Measurements from ENCODE around the gene TNS4.

TNS4 gene

GRCh38 chr17:40495140-40495539, 6.3 kb downstream of the TNS4 start:
- Histone ChIP-seq H3K27me3 (ENCODE audit: control insufficient read depth, insufficient read depth, low read length) (no peaks in the 10 kb centered on the region), H3K9ac (ENCODE audit: low read length) (no peak overlapping the region), H3K36me3 (ENCODE audit: control insufficient read depth, insufficient read depth, low read length) (no peaks in the 10 kb centered on the region), H3K4me3 (ENCODE audit: low read length) (no peak overlapping the region), H3K4me1 (ENCODE audit: control insufficient read depth, insufficient read depth, low read length) (peaks cover 28% of the 10 kb centered on the region), H3K9me3 (ENCODE audit: control insufficient read depth, low read length) (no peaks in the 10 kb centered on the region)

GRCh38 chr17:40493697-40494096, 7.7 kb downstream of the TNS4 start:
- H3K9me3 ChIP-seq (ENCODE audit: control insufficient read depth, low read length): no peaks in the 10 kb centered on the region
- no peak overlapping the region for H3K4me3 ChIP-seq (ENCODE audit: low read length)
- no peak overlapping the region for H3K9ac ChIP-seq (ENCODE audit: low read length)
- H3K36me3 ChIP-seq (ENCODE audit: control insufficient read depth, insufficient read depth, low read length): no peaks in the 10 kb centered on the region
- H3K4me1 ChIP-seq (ENCODE audit: control insufficient read depth, insufficient read depth, low read length): peaks cover 17% of the 10 kb centered on the region
- no peaks in the 10 kb centered on the region for H3K27me3 ChIP-seq (ENCODE audit: control insufficient read depth, insufficient read depth, low read length)

DNA sequence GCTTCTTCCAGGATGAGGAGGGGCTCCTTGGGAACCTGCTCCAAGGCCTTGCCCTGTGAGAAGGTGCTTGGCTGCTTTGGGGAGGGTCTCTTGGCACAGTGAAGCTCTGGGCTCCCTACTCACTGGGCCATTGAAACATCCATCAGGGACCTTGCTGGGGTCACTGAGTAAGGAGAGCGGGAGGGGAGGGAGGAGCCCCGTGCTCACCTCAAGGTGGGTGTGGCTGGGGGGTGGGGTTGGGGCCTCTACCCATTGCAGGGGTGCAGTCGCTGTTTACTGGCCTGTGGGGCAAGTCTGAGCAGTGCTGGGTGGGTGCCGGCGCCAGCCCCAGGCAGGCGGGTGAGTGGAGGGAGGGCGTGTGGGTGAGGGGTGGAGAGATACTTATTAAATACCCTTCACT, 9.9 kb downstream of the TNS4 start:
- H3K9me3 ChIP-seq (ENCODE audit: control insufficient read depth, low read length): no peaks in the 10 kb centered on the region
- H3K36me3 ChIP-seq (ENCODE audit: control insufficient read depth, insufficient read depth, low read length): no peaks in the 10 kb centered on the region
- H3K27me3 ChIP-seq (ENCODE audit: control insufficient read depth, insufficient read depth, low read length): no peaks in the 10 kb centered on the region
- peaks cover 5% of the 10 kb centered on the region for H3K4me1 ChIP-seq (ENCODE audit: control insufficient read depth, insufficient read depth, low read length)
- H3K9ac ChIP-seq (ENCODE audit: low read length): no peak overlapping the region
- no peak overlapping the region for H3K4me3 ChIP-seq (ENCODE audit: low read length)

DNA sequence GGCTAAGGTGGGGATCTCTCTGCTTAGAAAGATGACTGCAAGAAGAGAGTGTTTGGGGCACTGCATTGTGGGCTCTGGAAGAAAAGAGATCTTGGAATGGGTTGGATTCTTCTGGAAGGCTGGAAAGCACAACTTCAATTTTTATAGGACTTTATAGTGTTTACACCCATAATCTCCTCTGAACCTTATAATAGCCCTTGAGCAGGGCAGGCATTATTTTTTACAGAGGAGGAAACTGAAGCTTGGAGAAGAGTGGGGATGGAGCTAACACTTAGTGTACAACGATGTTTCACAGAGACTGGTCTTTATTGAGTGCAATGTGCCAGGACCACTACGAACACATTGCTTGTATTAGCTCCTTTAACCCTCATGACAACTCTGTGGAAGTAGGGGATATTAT, 10.4 kb downstream of the TNS4 start:
- Histone ChIP-seq H3K4me3 (ENCODE audit: low read length) (no peak overlapping the region), H3K4me1 (ENCODE audit: control insufficient read depth, insufficient read depth, low read length) (peaks cover 5% of the 10 kb centered on the region), H3K9me3 (ENCODE audit: control insufficient read depth, low read length) (no peaks in the 10 kb centered on the region), H3K9ac (ENCODE audit: low read length) (no peak overlapping the region), H3K36me3 (ENCODE audit: control insufficient read depth, insufficient read depth, low read length) (no peaks in the 10 kb centered on the region), H3K27me3 (ENCODE audit: control insufficient read depth, insufficient read depth, low read length) (no peaks in the 10 kb centered on the region)

DNA sequence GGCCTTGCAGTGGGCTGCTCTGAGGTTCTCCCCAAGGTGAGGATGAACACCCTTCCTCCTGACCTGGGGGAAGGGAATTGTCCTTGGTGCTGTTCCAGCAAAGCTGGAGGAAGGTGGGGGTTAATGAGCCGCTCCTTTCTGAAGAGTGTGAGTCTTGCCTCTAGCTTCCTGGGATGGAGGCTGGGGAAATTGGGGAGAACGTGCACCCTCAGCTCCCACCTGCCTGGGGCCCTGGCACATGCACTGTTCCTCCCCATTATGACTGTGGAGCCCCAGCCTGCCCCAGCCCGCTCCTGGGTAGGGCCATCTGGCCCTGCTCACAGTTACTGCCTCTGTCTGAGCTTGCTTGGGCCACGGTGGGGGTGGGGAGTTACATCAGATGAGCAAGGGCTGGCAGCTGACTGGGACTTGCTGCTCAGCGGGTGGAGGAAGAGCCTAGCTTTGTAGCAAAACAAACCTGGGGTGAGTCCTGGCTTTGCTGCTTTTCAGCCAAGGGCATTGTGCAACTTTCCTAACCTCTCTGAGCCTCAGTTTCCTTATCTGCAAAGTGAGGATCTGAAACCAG, 11.1 kb downstream of the TNS4 start:
- peaks cover 5% of the 10 kb centered on the region for H3K4me1 ChIP-seq (ENCODE audit: control insufficient read depth, insufficient read depth, low read length)
- no peak overlapping the region for H3K9ac ChIP-seq (ENCODE audit: low read length)

DNA sequence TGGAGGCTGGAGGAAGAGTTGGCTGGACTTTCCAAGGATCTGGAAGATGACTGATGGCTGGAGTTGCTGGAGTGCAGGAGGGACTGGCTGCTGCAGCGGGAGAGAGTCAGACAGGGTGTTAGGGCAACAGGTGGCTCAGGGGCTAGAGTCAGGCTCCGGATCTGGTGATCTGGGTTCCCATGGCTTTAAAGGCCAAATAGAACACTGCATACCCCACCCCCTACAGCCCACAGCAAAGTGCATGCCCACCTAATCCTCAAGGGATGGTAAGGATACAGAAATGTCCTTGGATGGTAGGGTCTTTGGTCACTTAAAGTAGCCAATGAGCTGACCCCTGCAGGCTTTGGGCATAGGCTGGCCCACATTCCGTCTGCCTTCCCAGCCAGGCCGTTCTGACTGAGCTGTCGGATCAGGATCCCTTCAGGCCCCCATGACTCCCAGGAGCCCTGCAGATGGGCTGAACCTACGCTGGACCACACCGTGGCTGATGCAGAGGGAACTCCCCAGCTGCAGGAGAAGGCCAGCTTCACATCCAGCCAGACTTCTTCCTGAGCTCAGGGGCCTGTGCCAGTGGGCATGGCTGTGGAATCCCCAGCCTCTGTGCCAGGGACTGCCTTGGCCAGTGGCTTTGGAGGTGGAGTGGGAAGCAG, 13.9 kb downstream of the TNS4 start:
- Histone ChIP-seq H3K4me1 (ENCODE audit: control insufficient read depth, insufficient read depth, low read length) (peaks cover 5% of the 10 kb centered on the region), H3K4me3 (ENCODE audit: low read length) (no peak overlapping the region), H3K36me3 (ENCODE audit: control insufficient read depth, insufficient read depth, low read length) (no peaks in the 10 kb centered on the region), H3K27me3 (ENCODE audit: control insufficient read depth, insufficient read depth, low read length) (no peaks in the 10 kb centered on the region), H3K9me3 (ENCODE audit: control insufficient read depth, low read length) (no peaks in the 10 kb centered on the region), H3K9ac (ENCODE audit: low read length) (no peak overlapping the region)

More for the DNA sequence above, 11.1 kb downstream of the TNS4 start:
- no peak overlapping the region for H3K4me3 ChIP-seq (ENCODE audit: low read length)
- no peaks in the 10 kb centered on the region for H3K27me3 ChIP-seq (ENCODE audit: control insufficient read depth, insufficient read depth, low read length)
- no peaks in the 10 kb centered on the region for H3K36me3 ChIP-seq (ENCODE audit: control insufficient read depth, insufficient read depth, low read length)
- H3K9me3 ChIP-seq (ENCODE audit: control insufficient read depth, low read length): no peaks in the 10 kb centered on the region

DNA sequence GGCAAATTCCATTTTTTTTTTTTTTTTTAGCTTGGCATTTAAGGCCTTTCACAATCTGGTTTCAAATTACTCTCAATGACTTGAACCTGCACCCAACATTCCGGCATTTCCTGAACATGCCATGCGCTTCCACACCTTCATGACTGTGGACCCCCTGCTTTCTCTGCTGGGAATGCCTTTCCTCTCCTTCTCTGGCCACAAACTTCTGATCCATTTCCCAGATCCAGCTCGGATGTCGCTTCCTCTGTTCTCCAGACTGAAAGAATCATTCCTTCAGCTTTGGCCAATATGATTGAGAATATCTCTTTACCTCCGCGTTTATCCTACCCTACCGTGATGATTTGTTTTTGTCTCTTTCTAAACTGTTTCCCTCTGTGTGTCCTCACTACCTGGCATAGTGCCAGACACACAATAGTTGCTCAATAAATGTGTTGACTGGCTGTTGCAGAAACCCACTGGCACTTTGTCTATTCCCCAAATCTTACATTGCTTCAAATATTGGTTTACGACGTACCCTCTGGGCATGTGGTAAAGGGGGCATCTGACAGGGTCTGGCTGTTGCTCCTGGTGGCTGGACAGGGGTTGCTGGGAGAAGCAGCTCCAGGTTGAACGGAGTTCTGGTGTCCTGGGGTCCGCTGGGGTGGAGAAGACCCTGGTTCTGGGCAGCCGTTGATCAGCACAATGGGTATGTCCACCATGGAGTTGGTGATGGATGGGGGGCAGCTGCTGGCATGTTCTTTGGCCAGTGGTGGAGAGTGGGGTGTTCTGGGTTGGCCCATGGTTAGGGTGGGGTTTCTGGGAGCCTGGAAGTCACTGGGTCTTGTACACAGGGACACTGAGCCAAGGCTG, 14.7 kb downstream of the TNS4 start:
- Histone ChIP-seq H3K9me3 (ENCODE audit: control insufficient read depth, low read length) (no peaks in the 10 kb centered on the region), H3K36me3 (ENCODE audit: control insufficient read depth, insufficient read depth, low read length) (no peaks in the 10 kb centered on the region), H3K27me3 (ENCODE audit: control insufficient read depth, insufficient read depth, low read length) (no peaks in the 10 kb centered on the region), H3K4me1 (ENCODE audit: control insufficient read depth, insufficient read depth, low read length) (peaks cover 11% of the 10 kb centered on the region), H3K9ac (ENCODE audit: low read length) (no peak overlapping the region), H3K4me3 (ENCODE audit: low read length) (no peak overlapping the region)

DNA sequence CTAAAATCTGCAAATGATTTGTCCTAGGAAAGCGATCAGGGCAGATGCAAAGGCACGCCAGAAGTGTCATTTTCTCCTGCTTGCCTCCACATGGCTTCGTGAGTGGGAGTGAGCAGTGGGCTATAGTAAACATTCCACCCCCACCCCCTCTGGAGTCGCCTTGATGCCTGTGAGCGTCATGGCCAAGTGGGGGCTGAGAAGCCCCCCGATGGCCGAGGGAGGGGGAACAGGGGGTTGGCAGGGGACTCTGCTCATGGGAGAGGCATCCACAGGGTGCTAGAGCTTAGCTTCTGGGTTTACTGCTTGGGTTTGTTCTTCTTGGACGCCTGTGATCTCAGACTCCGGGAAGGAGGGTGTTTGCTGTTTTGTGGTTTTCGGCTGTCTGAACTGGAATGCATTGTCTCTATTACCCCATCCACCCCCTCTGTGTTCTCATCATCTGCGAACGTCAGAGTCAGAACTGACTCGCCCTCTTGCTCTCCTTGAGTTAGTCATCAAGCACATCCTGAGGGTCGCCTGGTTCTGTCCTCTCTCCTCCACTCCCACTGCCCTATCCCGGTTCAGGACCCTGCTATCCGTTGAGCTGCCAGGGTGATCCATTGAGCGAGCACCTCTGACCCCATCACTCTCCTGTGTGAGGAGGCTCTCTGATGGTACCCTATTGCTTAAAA, 15.4 kb downstream of the TNS4 start:
- Histone ChIP-seq H3K9ac (ENCODE audit: low read length) (no peak overlapping the region), H3K27me3 (ENCODE audit: control insufficient read depth, insufficient read depth, low read length) (no peaks in the 10 kb centered on the region), H3K4me1 (ENCODE audit: control insufficient read depth, insufficient read depth, low read length) (peaks cover 18% of the 10 kb centered on the region), H3K4me3 (ENCODE audit: low read length) (no peak overlapping the region), H3K36me3 (ENCODE audit: control insufficient read depth, insufficient read depth, low read length) (no peaks in the 10 kb centered on the region), H3K9me3 (ENCODE audit: control insufficient read depth, low read length) (no peaks in the 10 kb centered on the region)

DNA sequence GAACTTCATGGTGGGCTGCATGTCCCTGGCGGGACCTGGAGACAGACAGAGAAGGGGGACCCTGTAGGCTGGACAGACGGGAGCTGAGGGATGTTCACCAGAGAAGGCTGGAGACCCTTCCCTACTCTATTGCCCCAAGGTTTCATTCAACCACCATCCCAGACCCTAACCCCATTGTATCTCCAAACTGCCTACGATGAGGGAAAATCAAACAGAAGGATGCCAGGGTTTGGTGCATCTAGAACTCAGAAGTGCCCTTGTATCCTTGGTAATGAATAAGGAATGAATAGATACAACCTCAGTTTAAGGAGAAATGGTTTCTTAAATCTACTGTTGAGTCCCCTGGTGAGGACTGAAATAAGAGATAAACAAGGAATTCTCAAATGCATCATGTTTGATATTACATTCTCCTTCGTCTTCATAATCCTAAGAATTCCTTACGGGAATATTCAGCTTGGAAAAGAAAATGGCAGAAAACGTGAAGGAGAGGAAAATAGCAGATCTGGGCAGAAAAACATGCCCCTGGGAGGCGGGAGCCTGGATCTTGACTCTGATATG, 16.4 kb downstream of the TNS4 start:
- Histone ChIP-seq H3K9ac (ENCODE audit: low read length) (no peak overlapping the region), H3K4me1 (ENCODE audit: control insufficient read depth, insufficient read depth, low read length) (peaks cover 23% of the 10 kb centered on the region), H3K4me3 (ENCODE audit: low read length) (no peak overlapping the region), H3K9me3 (ENCODE audit: control insufficient read depth, low read length) (no peaks in the 10 kb centered on the region), H3K36me3 (ENCODE audit: control insufficient read depth, insufficient read depth, low read length) (no peaks in the 10 kb centered on the region), H3K27me3 (ENCODE audit: control insufficient read depth, insufficient read depth, low read length) (no peaks in the 10 kb centered on the region)

- H3K4me3 ChIP-seq (ENCODE audit: low read length): no peak overlapping the region
- H3K9me3 ChIP-seq (ENCODE audit: control insufficient read depth, low read length): no peaks in the 10 kb centered on the region
- H3K9ac ChIP-seq (ENCODE audit: low read length): no peak overlapping the region
- no peaks in the 10 kb centered on the region for H3K36me3 ChIP-seq (ENCODE audit: control insufficient read depth, insufficient read depth, low read length)
- peaks cover 25% of the 10 kb centered on the region for H3K4me1 ChIP-seq (ENCODE audit: control insufficient read depth, insufficient read depth, low read length)
- H3K27me3 ChIP-seq (ENCODE audit: control insufficient read depth, insufficient read depth, low read length): no peaks in the 10 kb centered on the region
These were observed 17.0 kb downstream of the TNS4 start for GRCh38 chr17:40484285-40484972.

DNA sequence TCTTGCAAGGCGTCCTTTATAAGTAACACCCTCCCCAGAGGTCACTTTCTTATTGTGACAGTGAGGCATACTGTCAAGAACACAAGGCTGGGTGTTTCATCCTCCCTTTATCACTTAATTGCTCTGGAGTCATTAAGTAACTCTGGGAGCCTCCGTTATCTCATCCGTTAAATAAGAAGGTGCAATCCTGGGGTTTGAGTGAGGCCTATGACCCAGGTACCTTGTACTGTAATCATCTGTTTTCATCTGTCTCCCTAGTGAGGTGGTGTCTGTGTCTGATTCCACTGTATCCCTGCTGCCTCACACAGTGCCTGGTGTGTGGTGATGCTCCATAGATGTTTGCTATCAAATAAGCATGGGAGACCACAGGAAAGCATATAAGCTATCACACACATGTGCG, 17.7 kb downstream of the TNS4 start:
- Histone ChIP-seq H3K27me3 (ENCODE audit: control insufficient read depth, insufficient read depth, low read length) (no peaks in the 10 kb centered on the region), H3K4me3 (ENCODE audit: low read length) (no peak overlapping the region), H3K9ac (ENCODE audit: low read length) (no peak overlapping the region), H3K36me3 (ENCODE audit: control insufficient read depth, insufficient read depth, low read length) (no peaks in the 10 kb centered on the region), H3K4me1 (ENCODE audit: control insufficient read depth, insufficient read depth, low read length) (peaks cover 25% of the 10 kb centered on the region), H3K9me3 (ENCODE audit: control insufficient read depth, low read length) (no peaks in the 10 kb centered on the region)

Data from mucosa of stomach (tissue), 1 donor.